HG02981 (cell line): ENCODE data around the gene COTL1.

Experiments used
- ATAC-seq: cut with Tn5 transposase; IDR thresholded peaks from one replicate; pipeline ENCODE4 v1.9.1; 2021; ENCODE audit warnings: mild to moderate bottlenecking, moderate library complexity; ENCODE audit not compliant: unreplicated experiment

COTL1 gene

DNA sequence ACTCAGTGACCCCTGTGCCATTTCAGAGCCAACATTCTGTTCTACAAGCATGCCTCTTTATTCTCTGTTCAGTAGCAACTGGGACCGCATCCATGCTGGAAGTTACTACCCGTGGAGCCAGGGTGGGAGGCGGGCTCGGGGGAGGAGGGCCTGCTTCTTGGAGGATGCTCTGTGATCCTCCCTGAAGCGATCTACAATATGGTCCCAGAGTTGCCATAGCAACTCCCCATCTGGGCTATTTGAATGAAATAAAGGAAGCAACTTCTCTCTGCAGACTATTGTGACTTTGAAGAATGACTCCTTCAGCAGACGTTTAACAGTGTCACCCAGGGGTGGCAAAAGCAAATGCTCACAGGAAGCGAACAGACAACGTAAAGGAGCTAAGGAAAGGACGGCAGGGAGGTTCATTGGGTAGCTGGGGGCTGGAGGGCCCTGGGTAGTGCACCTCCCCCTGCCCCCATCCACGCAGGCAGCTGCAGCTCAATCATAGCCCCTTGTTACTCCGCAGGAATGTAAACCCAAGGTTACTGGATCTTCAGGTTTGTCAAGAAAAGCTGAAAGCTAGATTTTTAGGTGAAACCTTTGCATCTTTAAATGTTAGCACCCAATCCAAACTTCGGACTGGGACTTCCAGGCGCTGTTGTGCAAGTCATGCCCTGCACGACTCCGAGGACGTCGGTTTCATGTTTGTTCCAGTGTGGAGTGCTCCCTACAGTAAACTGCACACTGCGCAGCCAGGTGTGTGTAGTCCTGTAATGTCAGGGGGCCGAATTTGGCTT is 62.3 kb downstream of the COTL1 start:
- no peak for ATAC-seq

DNA sequence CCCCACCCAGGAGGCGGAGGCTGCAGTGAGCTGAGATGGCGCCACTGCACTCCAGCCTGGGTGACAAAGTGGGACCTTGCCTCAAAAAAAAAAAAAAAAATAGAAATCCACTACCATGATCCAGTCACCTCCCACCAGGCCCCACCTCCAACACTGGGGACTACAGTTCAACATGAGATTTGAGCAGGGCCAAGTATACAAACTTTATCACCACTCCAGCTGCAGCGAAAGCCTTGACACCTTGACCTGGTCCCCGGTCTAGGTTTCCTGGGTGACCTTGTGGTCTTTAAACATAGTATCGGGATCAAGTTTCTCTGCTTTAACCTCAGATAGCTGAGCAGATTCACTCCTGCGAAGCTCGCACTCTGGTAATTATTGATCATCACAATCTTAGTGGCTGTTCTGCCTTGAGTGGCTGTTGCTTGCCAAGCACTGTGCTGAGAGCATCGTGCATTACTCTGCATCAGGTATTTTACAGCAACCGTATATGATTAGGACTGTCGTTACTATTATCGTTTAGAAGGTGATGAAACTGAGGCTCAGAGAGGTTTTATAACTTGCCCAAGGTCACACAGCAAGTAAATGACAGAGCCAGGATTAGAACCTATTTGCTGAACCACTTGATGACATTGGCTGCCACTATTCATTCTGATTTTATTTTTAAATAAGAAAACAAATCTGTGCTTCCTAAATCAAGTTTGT is 63.1 kb downstream of the COTL1 start:
- no peak for ATAC-seq

DNA sequence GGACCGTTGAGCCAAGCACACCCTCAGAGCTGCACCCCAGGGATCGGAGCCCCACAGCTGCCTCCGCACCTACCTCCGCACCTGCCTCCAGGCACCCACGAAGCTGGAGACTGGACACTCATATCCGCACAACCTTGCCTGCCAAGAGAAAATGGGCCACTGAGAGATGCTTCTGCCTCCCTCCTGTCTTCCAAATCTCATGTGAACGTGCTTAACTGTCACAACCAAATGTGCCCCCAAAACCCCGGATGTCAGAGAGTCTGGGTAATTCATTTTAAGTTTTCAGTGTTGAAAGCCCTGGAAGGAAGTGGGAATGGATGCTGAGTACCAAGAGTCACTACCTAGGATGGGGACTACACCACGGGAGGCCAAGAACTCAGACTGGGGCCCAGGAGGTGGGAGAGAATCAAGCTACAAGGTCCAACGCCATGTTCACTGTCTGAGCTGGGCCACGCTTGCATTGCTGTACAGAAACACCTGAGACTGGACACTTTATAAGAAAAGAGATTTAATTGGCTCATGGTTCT is 63.9 kb downstream of the COTL1 start:
- no peak for ATAC-seq

DNA sequence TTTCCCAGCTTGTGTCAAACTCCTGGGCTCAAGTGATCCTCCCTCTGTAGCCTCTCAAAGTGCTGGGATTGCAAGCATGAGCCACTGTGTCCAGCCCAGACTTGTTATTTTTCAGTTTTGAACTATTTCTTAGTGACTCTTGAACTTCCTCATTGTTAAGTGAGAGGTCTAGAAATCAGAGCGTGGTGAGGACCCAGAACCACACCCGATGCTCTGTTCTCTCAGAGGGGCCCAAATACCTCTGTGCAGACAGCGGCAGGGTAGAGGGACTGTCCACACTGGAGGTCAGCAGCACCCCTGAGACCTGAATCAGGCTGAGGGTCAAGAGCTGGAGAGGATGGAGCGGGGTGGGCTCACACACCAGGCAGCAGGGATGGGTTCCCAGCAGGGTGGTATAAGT is 65.7 kb downstream of the COTL1 start:
- no peak for ATAC-seq

DNA sequence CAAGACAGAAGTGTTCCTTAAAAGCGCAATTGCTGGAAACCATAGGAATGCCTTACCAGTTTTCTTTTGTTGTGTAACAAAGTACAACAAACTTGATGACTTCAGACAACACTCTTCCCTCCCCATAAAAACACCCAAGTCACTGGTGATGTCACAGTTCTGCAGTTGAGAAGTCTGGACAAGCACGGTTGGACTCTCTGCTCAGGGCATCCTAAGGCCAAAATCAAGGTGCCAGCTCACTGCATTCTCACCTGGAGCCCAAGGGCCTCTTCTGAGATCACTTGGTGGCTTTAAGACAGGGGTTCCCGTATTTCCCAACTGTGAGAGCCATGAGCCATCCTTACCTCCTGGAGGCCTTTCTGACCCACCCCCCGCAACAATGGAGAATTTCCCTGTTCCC is 67.8 kb downstream of the COTL1 start:
- no peak for ATAC-seq

DNA sequence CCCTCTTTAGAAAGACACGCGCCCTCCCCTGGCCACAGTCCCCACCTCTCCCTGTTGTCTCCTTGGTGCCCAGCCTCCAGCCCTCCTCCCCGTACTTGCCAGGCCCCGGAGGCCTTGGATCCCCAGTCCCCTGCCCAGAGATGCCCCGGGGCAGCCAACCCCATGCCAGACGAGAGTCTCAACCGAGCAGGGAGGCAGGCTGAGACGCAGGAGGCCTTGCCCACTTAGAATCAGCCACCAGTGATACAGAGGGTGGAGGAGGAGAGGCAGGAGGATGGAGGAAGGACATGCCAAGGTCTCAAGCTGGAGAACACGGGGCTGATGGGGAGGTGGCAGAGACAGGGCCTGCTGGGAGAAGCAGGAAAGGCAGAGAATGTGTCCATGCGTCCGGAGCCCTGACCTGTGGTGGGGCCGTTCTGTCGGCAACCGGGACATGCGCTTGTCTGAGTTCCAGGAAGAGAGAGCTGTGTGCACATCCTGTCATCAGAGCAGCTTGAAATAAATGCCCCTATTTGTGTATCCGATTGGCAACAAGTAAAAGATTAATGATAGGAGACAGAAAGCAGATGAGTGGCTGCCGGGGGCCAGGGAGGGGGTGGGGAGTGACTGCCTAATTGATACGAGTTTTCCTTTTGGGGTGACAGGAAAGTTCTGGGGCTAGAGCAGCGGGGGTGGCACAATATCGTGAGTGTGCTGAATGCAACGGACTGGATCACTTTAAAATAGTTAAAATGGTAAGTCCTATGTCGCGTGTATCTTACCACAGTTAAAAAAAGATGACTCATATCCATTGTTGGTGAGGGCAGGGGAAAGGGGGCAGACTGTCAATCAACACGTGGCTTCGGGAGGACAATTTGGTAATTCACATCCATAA is 68.7 kb downstream of the COTL1 start:
- no peak for ATAC-seq

DNA sequence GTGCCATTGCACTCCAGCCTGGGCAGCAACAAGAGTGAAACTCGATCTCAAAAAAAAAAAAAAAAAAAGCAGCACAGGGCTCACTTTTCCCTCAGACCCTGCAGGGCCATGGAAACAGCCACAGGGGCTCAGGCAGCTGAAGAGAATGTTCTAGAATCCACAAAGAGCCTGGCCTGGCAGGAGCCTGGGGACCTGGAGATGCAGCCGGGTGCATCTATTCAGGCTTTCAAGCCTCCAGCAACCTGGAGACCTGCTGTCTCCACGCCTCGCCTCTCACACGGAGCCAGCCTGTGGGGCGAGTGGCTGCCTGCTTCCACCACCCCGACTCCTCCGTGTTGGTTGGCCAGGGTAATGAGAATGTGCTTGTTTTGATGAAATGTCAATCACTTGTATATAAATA is 69.4 kb downstream of the COTL1 start:
- ATAC-seq = no peak

DNA sequence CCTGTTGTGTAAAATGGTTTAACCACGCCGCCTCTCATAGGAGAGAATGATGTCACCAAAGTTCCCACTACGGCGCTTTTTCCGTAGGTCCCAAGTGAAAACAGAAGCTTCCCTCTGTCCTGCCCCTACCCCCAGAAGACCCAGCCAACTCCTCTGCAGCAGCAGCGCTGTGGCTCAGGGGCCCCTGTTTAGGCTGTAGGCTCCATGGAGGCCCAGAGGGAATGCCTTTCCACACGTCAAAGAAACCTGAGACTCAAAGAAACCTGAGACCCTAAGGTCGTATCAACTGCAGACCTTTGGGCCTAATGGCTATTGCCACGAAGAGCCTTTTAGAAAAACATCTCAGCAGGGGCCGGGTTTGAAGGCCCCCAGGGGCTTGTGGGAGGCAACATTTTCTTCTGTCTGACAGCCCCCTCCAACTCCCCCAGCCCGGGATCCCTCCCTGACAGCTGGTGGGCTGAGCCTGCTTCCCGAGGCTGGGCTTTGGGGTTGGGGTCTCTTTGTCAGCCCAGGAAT is 70.3 kb downstream of the COTL1 start:
- ATAC-seq = no peak

DNA sequence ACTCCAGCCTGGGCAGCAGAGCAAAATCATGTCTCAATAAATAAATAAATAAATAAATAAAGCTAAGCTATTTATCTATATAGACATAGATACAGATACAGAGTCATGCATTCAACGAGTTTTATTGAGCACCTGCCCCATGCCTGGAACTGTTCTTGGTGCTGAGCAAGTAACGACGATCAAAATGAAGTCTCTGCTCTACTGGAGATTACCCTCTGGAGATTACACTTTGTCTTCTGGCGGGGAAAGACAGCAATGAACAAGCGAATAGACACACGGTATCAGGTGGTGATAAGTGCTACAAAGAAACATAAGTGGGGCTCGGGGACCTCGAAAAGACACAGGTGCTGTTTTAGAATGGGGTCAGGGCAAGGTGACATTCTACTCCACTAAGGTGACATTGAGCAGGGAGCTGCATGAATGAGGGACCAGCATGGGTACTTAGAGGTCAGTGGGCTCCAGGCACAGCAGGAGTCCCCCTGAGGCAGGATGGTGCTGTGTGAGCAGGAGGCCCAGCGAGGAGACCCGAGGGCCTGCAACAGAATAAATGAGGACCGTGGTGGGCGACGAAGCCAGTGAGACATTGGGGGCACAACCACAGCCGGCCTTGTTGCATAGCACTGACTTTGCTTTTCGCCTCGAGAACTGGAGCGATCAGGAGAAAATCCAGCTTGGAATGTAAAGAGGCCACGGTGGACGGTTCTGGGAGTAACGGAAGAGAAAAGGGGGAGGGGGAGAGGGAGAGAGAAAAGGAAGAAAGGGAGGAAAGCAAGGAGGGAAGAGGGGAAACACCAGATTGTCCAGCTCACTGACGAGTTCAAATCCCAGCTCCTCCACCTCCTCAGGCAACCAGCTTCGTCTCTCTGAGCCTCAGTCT is 71.0 kb downstream of the COTL1 start:
- ATAC-seq = no peak

DNA sequence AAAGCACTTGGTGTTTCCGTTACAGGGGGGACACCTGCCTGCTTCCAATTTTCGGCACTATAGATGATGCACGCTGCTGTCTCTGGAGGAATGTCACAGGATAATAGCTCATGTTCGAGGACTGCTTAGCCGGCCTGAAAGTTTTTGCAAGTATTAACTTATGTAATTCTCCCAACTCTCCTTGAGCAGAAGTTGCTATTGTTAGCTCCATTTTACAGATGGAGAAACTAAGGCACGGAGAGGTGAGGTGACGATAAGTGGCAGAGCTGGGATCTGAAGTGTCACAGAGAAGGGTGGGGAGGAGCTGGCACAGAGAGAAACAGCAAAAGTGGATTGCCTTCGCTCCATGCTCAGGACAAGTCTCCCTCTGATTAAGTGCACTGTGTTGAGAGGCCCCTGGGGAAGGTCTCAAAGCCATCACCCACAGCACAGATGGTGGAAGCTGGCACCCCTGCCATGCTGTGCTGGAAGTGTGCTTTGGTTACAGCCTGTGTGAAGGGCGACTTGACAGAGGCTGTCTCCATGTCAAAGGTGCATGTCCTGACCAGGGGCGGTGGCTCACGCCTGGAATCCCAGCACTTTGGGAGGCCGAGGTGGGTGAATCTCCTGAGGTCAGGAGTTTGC is 72.7 kb downstream of the COTL1 start:
- no peak for ATAC-seq

DNA sequence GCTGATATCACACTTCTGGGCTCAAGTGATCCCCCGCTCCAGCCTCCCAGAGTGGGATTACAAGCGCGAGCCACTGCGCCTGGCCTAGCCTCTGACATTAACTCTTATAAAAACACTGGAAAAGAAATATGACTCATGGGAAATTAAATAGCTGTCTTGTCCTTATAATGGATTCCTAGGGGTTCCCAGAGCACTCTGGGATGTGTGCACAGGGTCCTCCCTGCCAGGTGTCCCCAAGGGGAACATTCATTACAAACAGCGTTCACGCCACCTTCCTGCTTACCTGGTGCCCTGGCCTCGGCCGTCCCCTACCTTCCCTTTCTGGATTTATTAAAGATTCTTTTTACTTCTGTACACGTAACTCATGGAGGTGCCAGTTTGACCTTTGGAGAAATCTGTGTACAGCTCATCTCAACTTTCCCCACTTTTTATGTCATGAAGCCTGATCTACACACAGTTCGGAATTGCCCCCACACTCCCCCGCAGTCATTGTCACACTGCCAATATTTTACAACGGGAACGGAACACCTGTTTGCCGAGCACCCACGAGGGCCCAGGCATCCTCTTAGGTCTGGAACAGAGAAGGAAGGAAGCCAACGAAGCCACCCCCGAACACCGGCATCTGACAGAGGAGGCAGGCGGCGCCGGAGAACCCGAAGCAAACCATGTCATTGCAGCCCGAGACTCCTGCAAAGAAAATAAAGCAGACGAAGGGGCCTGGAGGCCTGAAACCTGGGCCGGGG is 73.7 kb downstream of the COTL1 start:
- ATAC-seq = no peak

DNA sequence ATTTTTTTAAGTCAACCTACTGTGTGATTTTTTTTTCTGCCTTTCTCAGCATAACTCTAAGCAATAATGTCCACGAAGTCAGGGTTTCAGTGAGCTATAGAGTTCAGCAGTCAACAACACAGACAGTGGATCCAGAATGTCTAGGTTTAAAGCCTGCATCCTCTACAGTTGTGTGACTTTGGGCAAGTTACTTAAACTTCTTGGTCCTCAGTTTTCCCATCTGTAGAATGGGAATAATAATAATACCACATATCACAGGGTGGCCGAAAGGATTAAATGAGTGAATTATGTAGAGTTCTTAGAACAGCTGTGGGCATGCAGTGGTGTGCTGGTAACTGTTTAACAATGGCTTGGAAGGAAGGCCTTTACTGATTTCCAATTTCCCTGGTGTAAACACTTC is 74.6 kb downstream of the COTL1 start:
- ATAC-seq = no peak

DNA sequence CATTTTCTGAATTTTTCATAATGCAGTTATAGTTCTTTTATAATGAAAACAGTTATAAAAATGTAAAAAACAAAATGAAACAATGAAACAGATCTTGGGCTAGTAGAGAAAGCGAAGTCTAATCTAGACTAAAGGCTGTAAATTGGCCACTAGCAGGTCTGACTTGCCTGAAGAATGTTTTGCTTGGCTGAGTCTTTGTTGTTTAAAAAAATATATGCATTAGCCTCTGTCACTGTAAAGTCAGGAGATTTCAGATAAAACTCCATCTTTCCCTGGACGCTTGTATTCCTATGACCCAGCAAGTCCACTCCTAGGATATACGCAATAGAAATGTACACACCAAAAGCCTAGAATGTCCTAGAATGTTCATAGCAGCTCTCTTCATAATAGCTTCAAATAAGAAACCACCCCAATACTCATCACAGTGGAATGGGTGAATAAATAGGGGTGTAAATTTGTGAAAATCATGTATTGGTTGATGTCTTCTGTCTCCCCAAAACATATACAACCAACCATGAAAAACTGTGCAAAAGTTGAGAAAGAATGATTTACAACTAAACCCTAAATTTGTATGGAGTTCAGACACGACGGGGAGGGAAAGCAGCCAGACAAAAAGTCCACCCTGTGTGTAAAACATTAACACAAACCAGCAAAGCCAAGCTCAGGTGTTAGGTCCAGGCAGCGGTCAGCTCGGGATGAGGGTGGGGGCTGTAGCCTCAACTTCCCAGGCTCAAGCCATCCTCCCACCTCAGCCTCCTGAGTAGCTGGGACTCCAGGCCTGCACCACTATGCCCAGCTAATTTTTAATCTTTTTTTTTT is 75.7 kb downstream of the COTL1 start:
- no peak for ATAC-seq

DNA sequence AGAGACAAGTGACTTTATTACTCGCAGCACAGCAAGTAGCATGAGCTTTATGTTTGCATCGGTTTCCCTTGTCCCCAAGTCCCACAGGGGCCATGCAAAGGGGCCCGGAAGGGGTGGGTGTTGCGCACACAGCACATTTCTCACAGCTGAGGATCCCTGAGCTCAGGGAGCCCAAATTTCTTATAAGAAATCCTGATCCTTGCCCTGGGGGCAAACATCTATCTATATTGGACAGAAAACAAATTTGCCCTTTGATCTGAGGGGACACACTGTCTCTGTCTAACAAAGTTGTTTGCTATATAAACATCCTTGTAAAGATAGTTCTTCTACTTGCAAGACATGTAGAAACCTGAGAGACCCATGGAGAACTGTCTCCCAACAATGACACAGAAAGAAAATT is 77.7 kb downstream of the COTL1 start:
- ATAC-seq = no peak

DNA sequence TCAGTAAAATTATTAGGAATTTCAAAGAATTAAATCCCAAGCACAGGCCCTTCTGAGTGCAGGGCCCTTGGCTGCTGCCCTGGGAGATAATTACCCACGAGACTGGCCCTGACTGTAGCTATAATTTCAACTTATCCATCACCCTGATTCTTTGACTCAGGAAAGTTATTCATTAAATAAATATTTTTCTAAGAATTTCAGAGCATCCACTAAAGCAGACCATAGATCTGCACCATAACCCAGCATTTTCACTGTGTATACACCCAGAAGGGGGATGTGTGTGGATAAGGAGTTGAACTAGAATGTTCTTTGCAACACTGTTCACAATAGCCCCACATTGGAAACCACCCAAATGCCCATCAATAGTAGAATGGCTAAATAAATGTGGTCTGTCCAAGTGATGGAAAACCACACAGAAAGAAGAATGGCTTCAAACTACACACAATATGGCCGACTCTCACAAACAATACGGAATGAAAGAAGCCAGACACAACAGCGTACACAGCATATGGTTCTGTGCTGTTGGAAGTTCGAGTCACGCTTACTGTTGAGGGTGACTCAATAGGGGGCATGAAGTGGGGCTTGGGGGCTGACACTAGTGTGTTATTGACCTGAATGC is 79.5 kb downstream of the COTL1 start:
- ATAC-seq = no peak

DNA sequence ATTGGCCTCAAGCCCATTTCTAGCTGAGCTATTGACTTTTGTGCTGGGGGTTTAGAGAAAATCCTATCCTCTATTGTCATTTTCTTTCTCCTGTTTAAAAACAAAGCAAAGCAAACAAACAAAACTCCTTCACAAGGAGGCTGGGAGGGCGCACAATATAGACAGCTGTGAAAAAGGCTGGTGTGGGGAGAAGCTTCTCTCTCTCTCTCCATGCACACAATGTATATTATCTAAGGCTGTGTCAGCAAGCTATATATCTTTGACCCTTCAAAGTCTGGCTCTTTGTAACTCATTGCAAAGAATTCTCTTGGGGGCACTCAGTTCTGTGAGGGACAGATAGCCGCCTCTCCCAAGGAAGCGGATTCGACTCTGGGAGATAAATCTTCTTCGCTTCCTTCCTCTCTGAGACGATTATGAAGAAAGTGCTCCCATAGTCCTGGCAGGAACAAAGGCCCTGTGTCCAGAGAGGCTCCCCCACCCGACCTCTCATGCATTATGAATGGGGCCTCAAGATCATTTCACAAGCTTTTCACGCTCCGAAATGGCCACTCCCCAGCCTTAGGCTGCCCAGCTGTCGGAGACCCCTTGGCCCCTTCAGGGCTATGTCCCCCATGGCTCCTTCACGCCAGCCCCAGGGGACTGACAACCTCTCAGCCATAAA is 80.3 kb downstream of the COTL1 start:
- no peak for ATAC-seq

DNA sequence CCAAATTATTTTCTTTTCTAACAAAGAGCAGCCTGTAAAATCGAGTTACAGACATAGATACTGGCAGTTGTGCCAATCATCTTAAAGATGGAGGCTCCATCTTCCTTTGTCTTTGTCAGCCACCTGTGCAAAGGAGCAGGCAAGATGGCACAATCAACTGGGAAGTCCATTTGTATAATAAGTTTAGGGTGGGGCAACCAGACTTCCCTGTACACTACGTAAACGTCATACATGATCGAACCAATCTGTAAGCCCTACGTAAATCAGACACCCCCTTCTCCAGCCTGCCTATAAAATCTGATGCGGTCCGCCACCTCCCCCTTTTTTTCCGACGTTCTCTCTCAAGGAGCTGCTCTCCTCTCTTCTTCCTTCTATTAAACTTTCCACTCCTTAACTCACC is 82.0 kb downstream of the COTL1 start:
- ATAC-seq = no peak
